ENCODE measurements around the gene LAMB2. TPM values are rescaled to one million over a fixed set of nuclear protein-coding genes. Genes with fewer than 3 reads are reported as not detected.

Gene LAMB2
- total RNA-seq, 3 donors from 2014 or later (not counting 1 experiment from before 2014, with no cell fraction given) = 0.75 to 1.7 (median 1.2) TPM

GRCh38 chr3:49119036-49119435, 13.8 kb downstream of the LAMB2 start:
- no peak for TF ChIP-seq CTCF (IDR thresholded peaks at IDR 0.05)
- H3K27me3 ChIP-seq (ENCODE audit: control insufficient read depth, insufficient read depth, low read length) = no peaks in the 10 kb centered on the region
- H3K27ac ChIP-seq (ENCODE audit: low read length) = no peak overlapping the region
- peaks cover 5 to 12% of the 10 kb centered on the region in 2 donors for H3K4me1 Mint-ChIP-seq
- WGBS (ENCODE audit: insufficient coverage) = 97% methylated on average over 10 of the region's 10 CpGs
- no peak overlapping the region for H3K4me3 ChIP-seq (ENCODE audit: low read length)
- peaks cover 41% of the 10 kb centered on the region for H3K36me3 ChIP-seq (ENCODE audit: control insufficient read depth, insufficient read depth, low read length)
- intact Hi-C loops (cut with micrococcal nuclease) = no loop called here
- peak overlapping the region; percentile 28 for H3K4me3 Mint-ChIP-seq
- H3K27ac Mint-ChIP-seq = peak overlapping the region in 1 of 2 donors; percentile 87
- no peaks in the 10 kb centered on the region for H3K36me3 Mint-ChIP-seq
- H3K27me3 Mint-ChIP-seq (ENCODE audit: low read depth in 2 of 2) = no peaks in the 10 kb centered on the region
- no peaks in the 10 kb centered on the region for H3K9me3 ChIP-seq (ENCODE audit: control insufficient read depth, insufficient read depth, low read length)
- no peak for ATAC-seq
- no peaks in the 10 kb centered on the region for H3K9me3 Mint-ChIP-seq
- peaks cover 24% of the 10 kb centered on the region for H3K4me1 ChIP-seq (ENCODE audit: control insufficient read depth, insufficient read depth, low read length)
- no peak for DNase-seq

- intact Hi-C loops (cut with micrococcal nuclease) = no loop called here
- Histone ChIP-seq H3K9me3 (ENCODE audit: control insufficient read depth, insufficient read depth, low read length) (no peaks in the 10 kb centered on the region), H3K4me3 (ENCODE audit: low read length) (no peak overlapping the region), H3K27me3 (ENCODE audit: control insufficient read depth, insufficient read depth, low read length) (no peaks in the 10 kb centered on the region), H3K4me1 (ENCODE audit: control insufficient read depth, insufficient read depth, low read length) (no peaks in the 10 kb centered on the region), H3K36me3 (ENCODE audit: control insufficient read depth, insufficient read depth, low read length) (peaks cover 81% of the 10 kb centered on the region), H3K27ac (ENCODE audit: low read length) (no peak overlapping the region)
- Mint-ChIP-seq H3K4me3 (no peak overlapping the region), H3K27me3 (ENCODE audit: low read depth in 2 of 2) (no peaks in the 10 kb centered on the region), H3K9me3 (no peaks in the 10 kb centered on the region), H3K4me1 (peaks cover 0 to 5% of the 10 kb centered on the region in 2 donors), H3K36me3 (no peaks in the 10 kb centered on the region), H3K27ac (no peak overlapping the region)
- ATAC-seq = no peak
- TF ChIP-seq CTCF (IDR thresholded peaks at IDR 0.05) = no peak
- no peak for DNase-seq
- WGBS (ENCODE audit: insufficient coverage) = 96% methylated on average over 14 of the region's 14 CpGs
Measured at GRCh38 chr3:49112262-49112661, 20.6 kb downstream of the LAMB2 start.

- Histone ChIP-seq H3K27me3 (ENCODE audit: control insufficient read depth, insufficient read depth, low read length) (no peaks in the 10 kb centered on the region), H3K4me1 (ENCODE audit: control insufficient read depth, insufficient read depth, low read length) (no peaks in the 10 kb centered on the region), H3K36me3 (ENCODE audit: control insufficient read depth, insufficient read depth, low read length) (peaks cover 72% of the 10 kb centered on the region), H3K27ac (ENCODE audit: low read length) (no peak overlapping the region), H3K4me3 (ENCODE audit: low read length) (no peak overlapping the region), H3K9me3 (ENCODE audit: control insufficient read depth, insufficient read depth, low read length) (no peaks in the 10 kb centered on the region)
- H3K4me1 Mint-ChIP-seq = peaks cover 0 to 5% of the 10 kb centered on the region in 2 donors
- no peak overlapping the region for H3K27ac Mint-ChIP-seq
- 97% methylated on average over 6 of the region's 6 CpGs for WGBS (ENCODE audit: insufficient coverage)
- DNase-seq = no peak
- intact Hi-C loops (cut with micrococcal nuclease) = no loop called here
- no peak for ATAC-seq
- H3K27me3 Mint-ChIP-seq (ENCODE audit: low read depth in 2 of 2) = no peaks in the 10 kb centered on the region
- no peak overlapping the region for H3K4me3 Mint-ChIP-seq
- TF ChIP-seq CTCF (IDR thresholded peaks at IDR 0.05) = no peak
- no peaks in the 10 kb centered on the region for H3K9me3 Mint-ChIP-seq
- H3K36me3 Mint-ChIP-seq = no peaks in the 10 kb centered on the region
Measured at GRCh38 chr3:49111347-49111746, 21.5 kb downstream of the LAMB2 start.

- Mint-ChIP-seq H3K4me1 (peaks cover 3 to 7% of the 10 kb centered on the region in 2 donors), H3K27me3 (ENCODE audit: low read depth in 2 of 2) (no peaks in the 10 kb centered on the region)
- H3K4me1 ChIP-seq (ENCODE audit: control insufficient read depth, insufficient read depth, low read length) = no peaks in the 10 kb centered on the region
Measured at GRCh38 chr3:49110780-49111179, 22.1 kb downstream of the LAMB2 start.

More at GRCh38 chr3:49110780-49111179, 22.1 kb downstream of the LAMB2 start:
- H3K27me3 ChIP-seq (ENCODE audit: control insufficient read depth, insufficient read depth, low read length) = no peaks in the 10 kb centered on the region
- WGBS (ENCODE audit: insufficient coverage) = 97% methylated on average over 13 of the region's 13 CpGs
- H3K4me3 ChIP-seq (ENCODE audit: low read length) = no peak overlapping the region
- TF ChIP-seq CTCF (IDR thresholded peaks at IDR 0.05) = no peak
- Mint-ChIP-seq H3K36me3 (no peaks in the 10 kb centered on the region), H3K9me3 (no peaks in the 10 kb centered on the region), H3K4me3 (no peak overlapping the region), H3K27ac (no peak overlapping the region)
- H3K36me3 ChIP-seq (ENCODE audit: control insufficient read depth, insufficient read depth, low read length) = peaks cover 66% of the 10 kb centered on the region
- no peaks in the 10 kb centered on the region for H3K9me3 ChIP-seq (ENCODE audit: control insufficient read depth, insufficient read depth, low read length)
- ATAC-seq (no peak), DNase-seq (no peak)
- intact Hi-C loops (cut with micrococcal nuclease) = no loop called here
- H3K27ac ChIP-seq (ENCODE audit: low read length) = no peak overlapping the region
